GM13976 (cell line): ENCODE measurements around the gene NMT1.

ENCODE experiments used
- DNase-seq: peaks from one replicate; pipeline ENCODE4 v3.0.0; 2012; ENCODE audit warnings: low spot score
- CTCF ChIP-seq: IDR thresholded peaks from 2 replicates; pipeline ENCODE4 v1.5.1; 2012; ENCODE audit warnings: borderline replicate concordance, mild to moderate bottlenecking; ENCODE audit not compliant: insufficient read depth; ENCODE audit errors: extremely low read depth, missing control alignments, control extremely low read depth
- in situ Hi-C: fragments of 300-500 bp; cut with MboI; formaldehyde crosslinking; loops from one replicate; pipeline ENCODE4 v1.12.0; 2022; ENCODE audit warnings: low sequenced_read_pairs, mixed read lengths, inconsistent platforms; ENCODE audit not compliant: unreplicated experiment

Gene NMT1

GRCh38 chr17:45103269-45103795 lies 42.2 kb downstream of the NMT1 start:
- no peak for DNase-seq
- TF ChIP-seq CTCF = no peak
- in situ Hi-C loops = loop anchor here (10.0 kb wide), 1 partner anchor 189 kb away; the partner anchor contains the start of gene GFAP

GRCh38 chr17:45104029-45104428 lies 42.9 kb downstream of the NMT1 start:
- no peak for DNase-seq
- in situ Hi-C loops = loop anchor here (10.0 kb wide), 1 partner anchor 189 kb away; the partner anchor contains the start of gene GFAP
- TF ChIP-seq CTCF = no peak

- no peak for TF ChIP-seq CTCF
- in situ Hi-C loops = loop anchor here (10.0 kb wide), 1 partner anchor 190 kb away; the partner anchor contains the start of gene GFAP
- no peak for DNase-seq
Measured at GRCh38 chr17:45104497-45104896, 43.4 kb downstream of the NMT1 start.

- no peak for DNase-seq
- in situ Hi-C loops = loop anchor here (10.0 kb wide), 1 partner anchor 190 kb away; the partner anchor contains the start of gene GFAP
Measured at GRCh38 chr17:45104907-45105624, 43.9 kb downstream of the NMT1 start.

GRCh38 chr17:45106096-45106495 lies 45.0 kb downstream of the NMT1 start:
- in situ Hi-C loops = loop anchor here (10.0 kb wide), 1 partner anchor 191 kb away; the partner anchor contains the start of gene GFAP
- TF ChIP-seq CTCF = no peak
- no peak for DNase-seq

More at GRCh38 chr17:45104907-45105624, 43.9 kb downstream of the NMT1 start:
- no peak for TF ChIP-seq CTCF

- no peak for DNase-seq
Measured at GRCh38 chr17:45106582-45106981, 45.5 kb downstream of the NMT1 start.

More at GRCh38 chr17:45106582-45106981, 45.5 kb downstream of the NMT1 start:
- in situ Hi-C loops = loop anchor here (10.0 kb wide), 1 partner anchor 192 kb away; the partner anchor contains the start of gene GFAP
- no peak for TF ChIP-seq CTCF
